Measurements from ENCODE around the gene NLRP12. TPM values are rescaled to one million over a fixed set of nuclear protein-coding genes. Genes with fewer than 3 reads are reported as not detected.

Gene NLRP12
- total and polyA plus RNA-seq, 2 experiments from 2014 or later = 1.9 to 7.5 TPM

GRCh38 chr19:53866865-53867224 is 42.7 kb upstream of the NLRP12 start (continued):
- TF ChIP-seq ETS1 (IDR thresholded peaks at IDR 0.05) = no peak
- TF ChIP-seq CTCF (conservative IDR thresholded peaks at IDR 0.05; ENCODE audit: low read depth in 2 of 2) = no peak
- no peak for TF ChIP-seq EZH2phosphoT487 (IDR thresholded peaks at IDR 0.05; ENCODE audit: unreplicated experiment)

GRCh38 chr19:53865918-53866864 is 42.1 kb upstream of the NLRP12 start:
- peaks cover 5% of the 10 kb centered on the region for H4K20me1 ChIP-seq (replicated peaks; ENCODE audit: insufficient read depth)
- Mint-ChIP-seq H3K27ac (peak overlapping the region; percentile 98), H3K27me3 (ENCODE audit: insufficient read depth, low read depth, poor library complexity) (peaks cover 45% of the 10 kb centered on the region), H3K4me3 (peak overlapping the region; percentile 87), H3K9me3 (no peaks in the 10 kb centered on the region; the same call in 2 of the 3 replicates), H3K4me1 (peaks cover 20% of the 10 kb centered on the region), H3K36me3 (ENCODE audit: low read depth) (peaks cover 5% of the 10 kb centered on the region)
- peaks cover 21% of the 10 kb centered on the region for H3K79me2 ChIP-seq (replicated peaks; ENCODE audit: insufficient read depth)
- H3K4me2 ChIP-seq = peak overlapping the region; percentile 86
- peak; percentile 85 for DNase-seq (ENCODE audit: low spot score)
- H3K27ac ChIP-seq (ENCODE audit: low read depth) = peak overlapping the region; percentile 100
- H2AFZ ChIP-seq = peak overlapping the region; percentile 89; the same call in 1 of the 2 replicates
- H3K27me3 ChIP-seq (ENCODE audit: insufficient read depth) = no peaks in the 10 kb centered on the region
- H3K9me2 ChIP-seq (ENCODE audit: insufficient read depth) = no peaks in the 10 kb centered on the region
- peaks cover 25% of the 10 kb centered on the region for H3F3A ChIP-seq (replicated peaks; ENCODE audit: low read depth)
- peak overlapping the region; percentile 66 for H3K4me3 ChIP-seq
- peaks cover 27% of the 10 kb centered on the region for H3K4me1 ChIP-seq (ENCODE audit: insufficient read depth)
- H3K36me3 ChIP-seq (ENCODE audit: insufficient read depth) = peaks cover 3% of the 10 kb centered on the region; the same call in 1 of the 2 replicates
- peak; percentile 33 for ATAC-seq
- TF ChIP-seq ZNF331 (CRISPR knock-in tag; IDR thresholded peaks at IDR 0.05; ENCODE audit: low read depth) (no peak), REST (IDR thresholded peaks at IDR 0.05; ENCODE audit: unreplicated experiment) (peak; percentile 10), ZNF462 (CRISPR knock-in tag; IDR thresholded peaks at IDR 0.05) (no peak), NANOG (IDR thresholded peaks at IDR 0.05; ENCODE audit: borderline replicate concordance) (no peak), ETS1 (IDR thresholded peaks at IDR 0.05) (peak; percentile 22; the same call in 1 of the 2 replicates), EZH2 (IDR thresholded peaks at IDR 0.05; ENCODE audit: low read depth, unreplicated experiment) (no peak)

Measured in GM23338 (cell line).